Adrenal gland (tissue), 5 donors: Measurements from ENCODE around the gene GPHN.

Experiments
- CTCF ChIP-seq, 6 experiments: fragments of 450-650 bp in 4 of 6; fragments of 200-600 bp in 2 of 6; sonication (generic) in 1 of 6; IDR thresholded peaks; 1 replicate in 5 of 6; 2 replicates in 1 of 6; pipeline versions ENCODE4 v1.5.1 to v1.8.0; 2016 to 2021; ENCODE audit warnings: antibody characterized with exemption in 6 of 6, mild to moderate bottlenecking in 2 of 6, moderate library complexity in 1 of 6
- POLR2A ChIP-seq, 2 donors: fragments of 450-650 bp; IDR thresholded peaks; one replicate each; pipeline ENCODE4 v1.6.1; 2017; ENCODE audit warnings: antibody characterized with exemption in 2 of 2, mild to moderate bottlenecking in 2 of 2, moderate library complexity in 1 of 2
- donor health status: DM: no; HTN: no; CAD: no.

GRCh38 chr14:67079846-67080245, 571.9 kb downstream of the GPHN start:
- TF ChIP-seq CTCF (IDR thresholded peaks at IDR 0.05) (no peak), POLR2A (IDR thresholded peaks at IDR 0.05) (no peak)
